HCT116 (cell line): ENCODE measurements around the gene VANGL2. TPM values are rescaled to one million over a fixed set of nuclear protein-coding genes. Genes with fewer than 3 reads are reported as not detected.

Source experiments
- ATAC-seq: fragments of 200-7000 bp; cut with Tn5 transposase; 2 replicates; pipeline ENCODE4 v1.9.1; 2020; ENCODE audit warnings: mild to moderate bottlenecking, moderate library complexity
- BruUV-seq: library from RNA; stranded (reverse); fragments of 400-500 nt; replicated peaks from 2 replicates; lab custom pipeline; 2021; lab: Mats Ljungman, UMichigan
- CTCF ChIA-PET: fragments of 300-600 bp; sonication (Branson Sonifier 250); formaldehyde crosslinking; loops from one replicate; lab custom pipeline; 2021; ENCODE audit warnings: antibody characterized with exemption; lab: Charles Lee
- POLR2A ChIA-PET: fragments of 300-600, 350-600 bp; sonication (Branson Sonifier 250); formaldehyde crosslinking; loops from one replicate; lab custom pipeline; 2021; ENCODE audit warnings: antibody characterized with exemption; lab: Charles Lee
- RAD21 ChIA-PET, 2 experiments: fragments of 300-600 bp; sonication (Branson Sonifier 250); formaldehyde crosslinking; loops; one replicate each; lab custom pipeline; 2023; ENCODE audit warnings: low total read pairs in 2 of 2; ENCODE audit not compliant: uncharacterized antibody in 2 of 2, unreplicated experiment in 2 of 2, low non-redundant PET in 1 of 2; lab: Charles Lee
- DNase-seq: peaks from one replicate; pipeline ENCODE4 v3.0.0-alpha.2; 2010; ENCODE audit warnings: low read depth, low spot score
- H2AFZ ChIP-seq: fragments of 200-600 bp; shearing (Covaris generic), sonication (generic); 2 replicates; pipeline ENCODE4 v1.6.1; 2017; ENCODE audit warnings: low read depth, mixed run types, mixed read lengths, antibody characterized with exemption, low read length; ENCODE audit not compliant: poor library complexity, severe bottlenecking
- H3K27ac ChIP-seq: 2 replicates; pipeline ENCODE4 v1.5.1; 2012; ENCODE audit warnings: low read depth, low read length
- H3K27me3 ChIP-seq: fragments of 200-600 bp; sonication (generic); 2 replicates; pipeline ENCODE4 v1.6.1; 2016; ENCODE audit warnings: mixed run types, low read length, mixed read lengths; ENCODE audit not compliant: insufficient read depth
- H3K36me3 ChIP-seq, 2 experiments: fragments of 200-500 bp in 1 of 2; fragments of 200-600 bp in 1 of 2; sonication (Bioruptor generic) in 1 of 2; sonication (generic) in 1 of 2; 2 replicates each; pipeline versions ENCODE4 v1.5.1 to v1.6.1; 2014 to 2016; ENCODE audit warnings: low read length in 2 of 2, inconsistent platforms in 1 of 2, mixed read lengths in 1 of 2, mixed run types in 1 of 2; ENCODE audit not compliant: insufficient read depth in 2 of 2, control insufficient read depth in 1 of 2
- H3K4me1 ChIP-seq, 2 experiments: fragments of 200-600 bp in 1 of 2; sonication (generic) in 1 of 2; 2 replicates each; pipeline versions ENCODE4 v1.5.1 to v1.6.1; 2012 to 2017; ENCODE audit warnings: low read length in 2 of 2, inconsistent platforms in 1 of 2, mild to moderate bottlenecking in 1 of 2, mixed read lengths in 1 of 2, mixed run types in 1 of 2, moderate library complexity in 1 of 2; ENCODE audit not compliant: insufficient read depth in 2 of 2, control insufficient read depth in 1 of 2
- H3K4me2 ChIP-seq: fragments of 200-600 bp; sonication (generic); 2 replicates; pipeline ENCODE4 v1.6.1; 2017; ENCODE audit warnings: mixed run types, low read length, mixed read lengths
- H3K4me3 ChIP-seq, 2 experiments: fragments of 200-600 bp in 1 of 2; sonication (generic) in 1 of 2; replicated peaks in 1 of 2; 2 replicates each; pipeline ENCODE4 v1.5.1; 2011 to 2016; ENCODE audit warnings: low read length in 2 of 2, control low read depth in 1 of 2, low read depth in 1 of 2, mild to moderate bottlenecking in 1 of 2, mixed read lengths in 1 of 2, mixed run types in 1 of 2
- H3K79me2 ChIP-seq: fragments of 200-600 bp; sonication (generic); 2 replicates; pipeline ENCODE4 v1.6.1; 2017; ENCODE audit warnings: mild to moderate bottlenecking, mixed run types, low read length, moderate library complexity, mixed read lengths; ENCODE audit not compliant: insufficient read depth
- H3K9ac ChIP-seq: fragments of 200-600 bp; sonication (generic); 2 replicates; pipeline ENCODE4 v1.6.1; 2016; ENCODE audit warnings: low read length, mixed read lengths
- H3K9me2 ChIP-seq: fragments of 200-600 bp; sonication (generic), shearing (Covaris generic); 2 replicates; pipeline ENCODE4 v1.6.1; 2017; ENCODE audit warnings: mixed run types, mild to moderate bottlenecking, moderate library complexity; ENCODE audit not compliant: insufficient read depth
- H3K9me3 ChIP-seq, 2 experiments: fragments of 200-500 bp in 1 of 2; fragments of 200-600 bp in 1 of 2; sonication (Bioruptor generic) in 1 of 2; sonication (generic) in 1 of 2; 2 replicates each; pipeline ENCODE4 v1.6.1; 2014 to 2017; ENCODE audit warnings: low read length in 2 of 2, mixed read lengths in 2 of 2, inconsistent platforms in 1 of 2, low read depth in 1 of 2, mild to moderate bottlenecking in 1 of 2, mixed run types in 1 of 2, moderate library complexity in 1 of 2; ENCODE audit not compliant: control insufficient read depth in 1 of 2, insufficient read depth in 1 of 2
- H4K20me1 ChIP-seq: fragments of 200-600 bp; sonication (generic), shearing (Covaris generic); 2 replicates; pipeline ENCODE4 v1.6.1; 2017; ENCODE audit warnings: mixed run types, mild to moderate bottlenecking, moderate library complexity; ENCODE audit not compliant: insufficient read depth
- CBX3 ChIP-seq: IDR thresholded peaks from 2 replicates; pipeline ENCODE4 v1.6.1; 2012; ENCODE audit warnings: low read depth
- EGR1 ChIP-seq: IDR thresholded peaks from 2 replicates; pipeline ENCODE4 v1.6.1; 2012; ENCODE audit warnings: low read depth
- ELF1 ChIP-seq: IDR thresholded peaks from 2 replicates; pipeline ENCODE4 v1.6.1; 2012; ENCODE audit warnings: low read depth, borderline replicate concordance
- EZH2 ChIP-seq: fragments of 200-600 bp; sonication (generic); IDR thresholded peaks from 2 replicates; pipeline ENCODE4 v1.6.1; 2017; ENCODE audit warnings: antibody characterized with exemption, mixed run types
- FOSL1 ChIP-seq: IDR thresholded peaks from 2 replicates; pipeline ENCODE4 v1.6.1; 2012; ENCODE audit warnings: low read depth
- JUND ChIP-seq: IDR thresholded peaks from 2 replicates; pipeline ENCODE4 v1.6.1; 2012
- POLR2A ChIP-seq: IDR thresholded peaks from 2 replicates; pipeline ENCODE4 v1.7.0; 2011; ENCODE audit warnings: borderline replicate concordance; ENCODE audit not compliant: insufficient read depth, insufficient read length; ENCODE audit errors: extremely low read depth
- POLR2AphosphoS5 ChIP-seq: IDR thresholded peaks from 2 replicates; pipeline ENCODE4 v1.6.1; 2011; ENCODE audit warnings: mild to moderate bottlenecking, low read depth, low read length, moderate library complexity
- RAD21 ChIP-seq: IDR thresholded peaks from 2 replicates; pipeline ENCODE4 v1.6.1; 2012; ENCODE audit warnings: low read depth, mild to moderate bottlenecking
- SIN3A ChIP-seq: IDR thresholded peaks from 2 replicates; pipeline ENCODE4 v1.6.1; 2012; ENCODE audit warnings: low read depth
- SRF ChIP-seq: IDR thresholded peaks from 2 replicates; pipeline ENCODE4 v1.6.1; 2012; ENCODE audit warnings: low read depth
- TCF7L2 ChIP-seq: IDR thresholded peaks from 2 replicates; pipeline ENCODE4 v1.7.0; 2011; ENCODE audit warnings: borderline replicate concordance, inconsistent platforms; ENCODE audit not compliant: insufficient read depth, insufficient read length; ENCODE audit errors: extremely low read depth
- YY1 ChIP-seq: IDR thresholded peaks from 2 replicates; pipeline ENCODE4 v1.6.1; 2011; ENCODE audit warnings: low read length, low read depth, moderate library complexity, mild to moderate bottlenecking; ENCODE audit not compliant: insufficient replicate concordance; ENCODE audit errors: extremely low read depth
- ZFX ChIP-seq: fragments of 450-650 bp; IDR thresholded peaks from 2 replicates; pipeline ENCODE4 v1.6.1; 2017
- ZNF274 ChIP-seq: fragments of 200-500 bp; sonication (Bioruptor generic); IDR thresholded peaks from 2 replicates; pipeline ENCODE4 v1.6.1; 2014; ENCODE audit warnings: mild to moderate bottlenecking, low read depth, low read length, inconsistent platforms
- intact Hi-C: fragments of 100-400 bp; cut with micrococcal nuclease; formaldehyde crosslinking; loops from 2 replicates; pipeline ENCODE4 v1.10.0; 2022
- total RNA-seq: library from RNA; stranded (reverse); gene quantifications from one replicate; pipeline ENCODE4 v1.2.1, GENCODE V29; 2021; ENCODE audit not compliant: unreplicated experiment
- TF ChIP-seq, protein P1 (sequence below): IDR thresholded peaks from 2 replicates; pipeline ENCODE4 v1.6.1; 2012
- TF ChIP-seq, protein P2 (sequence below), 3 experiments: fragments of 200-600 bp in 1 of 3; sonication (generic) in 1 of 3; IDR thresholded peaks in 2 of 3; conservative IDR thresholded peaks in 1 of 3; 2 replicates each; pipeline ENCODE4 v1.5.1; 2012 to 2017; ENCODE audit warnings: low read depth in 2 of 3, low read length in 2 of 3, antibody characterized with exemption in 1 of 3, borderline replicate concordance in 1 of 3, control low read depth in 1 of 3, mild to moderate bottlenecking in 1 of 3, mixed read lengths in 1 of 3, mixed run types in 1 of 3, moderate library complexity in 1 of 3; ENCODE audit not compliant: insufficient read depth in 1 of 3
- TF ChIP-seq, protein P3 (sequence below): IDR thresholded peaks from 2 replicates; pipeline ENCODE4 v1.6.1; 2011; ENCODE audit warnings: mild to moderate bottlenecking, low read length, moderate library complexity; ENCODE audit not compliant: insufficient replicate concordance; ENCODE audit errors: extremely low read depth
- TF ChIP-seq, protein P4 (sequence below): IDR thresholded peaks from 2 replicates; pipeline ENCODE4 v1.6.1; 2012; ENCODE audit warnings: low read depth
- TF ChIP-seq, protein P5 (sequence below): IDR thresholded peaks from 2 replicates; pipeline ENCODE4 v1.6.1; 2012

VANGL2 gene
- total RNA-seq, 1 experiment from 2014 or later = 1.1 TPM

DNA sequence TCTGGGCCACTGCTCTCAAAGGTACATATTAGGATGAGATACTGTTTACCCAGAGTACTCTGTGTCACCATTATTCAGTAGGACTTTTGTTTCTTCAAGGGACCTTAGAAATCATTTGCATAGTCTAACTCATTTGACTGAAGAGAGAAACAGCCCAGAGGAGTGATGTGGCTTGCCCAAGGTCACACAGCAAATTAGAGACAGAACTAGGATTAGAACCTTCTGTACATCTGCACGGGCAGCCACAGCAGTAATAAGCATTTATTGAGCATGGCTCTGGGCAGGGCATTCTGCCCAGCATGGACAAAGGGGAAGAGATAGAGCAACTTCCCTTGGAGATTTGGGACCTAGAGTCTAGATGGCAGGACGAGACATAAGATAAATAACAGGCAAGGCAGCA is 39.2 kb upstream of the VANGL2 start:
- ATAC-seq (no peak), DNase-seq (no peak)
- H3K9me2 ChIP-seq = no peaks in the 10 kb centered on the region
- H3K9me3 ChIP-seq = no peaks in the 10 kb centered on the region
- no TSS peak for BruUV-seq
- TF ChIP-seq ZFX (no peak), SIN3A (no peak), EZH2 (no peak), FOSL1 (no peak), ELF1 (no peak), TCF7L2 (no peak), EGR1 (no peak), RAD21 (no peak), SRF (no peak), JUND (no peak), POLR2AphosphoS5 (no peak), CBX3 (no peak), ZNF274 (no peak), YY1 (no peak), POLR2A (no peak)
- TF ChIP-seq, protein P1, sequence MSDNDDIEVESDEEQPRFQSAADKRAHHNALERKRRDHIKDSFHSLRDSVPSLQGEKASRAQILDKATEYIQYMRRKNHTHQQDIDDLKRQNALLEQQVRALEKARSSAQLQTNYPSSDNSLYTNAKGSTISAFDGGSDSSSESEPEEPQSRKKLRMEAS = no peak
- TF ChIP-seq, protein P2, sequence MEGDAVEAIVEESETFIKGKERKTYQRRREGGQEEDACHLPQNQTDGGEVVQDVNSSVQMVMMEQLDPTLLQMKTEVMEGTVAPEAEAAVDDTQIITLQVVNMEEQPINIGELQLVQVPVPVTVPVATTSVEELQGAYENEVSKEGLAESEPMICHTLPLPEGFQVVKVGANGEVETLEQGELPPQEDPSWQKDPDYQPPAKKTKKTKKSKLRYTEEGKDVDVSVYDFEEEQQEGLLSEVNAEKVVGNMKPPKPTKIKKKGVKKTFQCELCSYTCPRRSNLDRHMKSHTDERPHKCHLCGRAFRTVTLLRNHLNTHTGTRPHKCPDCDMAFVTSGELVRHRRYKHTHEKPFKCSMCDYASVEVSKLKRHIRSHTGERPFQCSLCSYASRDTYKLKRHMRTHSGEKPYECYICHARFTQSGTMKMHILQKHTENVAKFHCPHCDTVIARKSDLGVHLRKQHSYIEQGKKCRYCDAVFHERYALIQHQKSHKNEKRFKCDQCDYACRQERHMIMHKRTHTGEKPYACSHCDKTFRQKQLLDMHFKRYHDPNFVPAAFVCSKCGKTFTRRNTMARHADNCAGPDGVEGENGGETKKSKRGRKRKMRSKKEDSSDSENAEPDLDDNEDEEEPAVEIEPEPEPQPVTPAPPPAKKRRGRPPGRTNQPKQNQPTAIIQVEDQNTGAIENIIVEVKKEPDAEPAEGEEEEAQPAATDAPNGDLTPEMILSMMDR (IDR thresholded peaks at IDR 0.05 in 2 of 3, conservative IDR thresholded peaks at IDR 0.05 in 1 of 3; ENCODE audit: borderline replicate concordance in 1 of 3, insufficient read depth in 1 of 3, low read depth in 2 of 3, low read length in 2 of 3) = no peak
- TF ChIP-seq, protein P3, sequence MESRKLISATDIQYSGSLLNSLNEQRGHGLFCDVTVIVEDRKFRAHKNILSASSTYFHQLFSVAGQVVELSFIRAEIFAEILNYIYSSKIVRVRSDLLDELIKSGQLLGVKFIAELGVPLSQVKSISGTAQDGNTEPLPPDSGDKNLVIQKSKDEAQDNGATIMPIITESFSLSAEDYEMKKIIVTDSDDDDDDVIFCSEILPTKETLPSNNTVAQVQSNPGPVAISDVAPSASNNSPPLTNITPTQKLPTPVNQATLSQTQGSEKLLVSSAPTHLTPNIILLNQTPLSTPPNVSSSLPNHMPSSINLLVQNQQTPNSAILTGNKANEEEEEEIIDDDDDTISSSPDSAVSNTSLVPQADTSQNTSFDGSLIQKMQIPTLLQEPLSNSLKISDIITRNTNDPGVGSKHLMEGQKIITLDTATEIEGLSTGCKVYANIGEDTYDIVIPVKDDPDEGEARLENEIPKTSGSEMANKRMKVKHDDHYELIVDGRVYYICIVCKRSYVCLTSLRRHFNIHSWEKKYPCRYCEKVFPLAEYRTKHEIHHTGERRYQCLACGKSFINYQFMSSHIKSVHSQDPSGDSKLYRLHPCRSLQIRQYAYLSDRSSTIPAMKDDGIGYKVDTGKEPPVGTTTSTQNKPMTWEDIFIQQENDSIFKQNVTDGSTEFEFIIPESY = no peak
- TF ChIP-seq, protein P4, sequence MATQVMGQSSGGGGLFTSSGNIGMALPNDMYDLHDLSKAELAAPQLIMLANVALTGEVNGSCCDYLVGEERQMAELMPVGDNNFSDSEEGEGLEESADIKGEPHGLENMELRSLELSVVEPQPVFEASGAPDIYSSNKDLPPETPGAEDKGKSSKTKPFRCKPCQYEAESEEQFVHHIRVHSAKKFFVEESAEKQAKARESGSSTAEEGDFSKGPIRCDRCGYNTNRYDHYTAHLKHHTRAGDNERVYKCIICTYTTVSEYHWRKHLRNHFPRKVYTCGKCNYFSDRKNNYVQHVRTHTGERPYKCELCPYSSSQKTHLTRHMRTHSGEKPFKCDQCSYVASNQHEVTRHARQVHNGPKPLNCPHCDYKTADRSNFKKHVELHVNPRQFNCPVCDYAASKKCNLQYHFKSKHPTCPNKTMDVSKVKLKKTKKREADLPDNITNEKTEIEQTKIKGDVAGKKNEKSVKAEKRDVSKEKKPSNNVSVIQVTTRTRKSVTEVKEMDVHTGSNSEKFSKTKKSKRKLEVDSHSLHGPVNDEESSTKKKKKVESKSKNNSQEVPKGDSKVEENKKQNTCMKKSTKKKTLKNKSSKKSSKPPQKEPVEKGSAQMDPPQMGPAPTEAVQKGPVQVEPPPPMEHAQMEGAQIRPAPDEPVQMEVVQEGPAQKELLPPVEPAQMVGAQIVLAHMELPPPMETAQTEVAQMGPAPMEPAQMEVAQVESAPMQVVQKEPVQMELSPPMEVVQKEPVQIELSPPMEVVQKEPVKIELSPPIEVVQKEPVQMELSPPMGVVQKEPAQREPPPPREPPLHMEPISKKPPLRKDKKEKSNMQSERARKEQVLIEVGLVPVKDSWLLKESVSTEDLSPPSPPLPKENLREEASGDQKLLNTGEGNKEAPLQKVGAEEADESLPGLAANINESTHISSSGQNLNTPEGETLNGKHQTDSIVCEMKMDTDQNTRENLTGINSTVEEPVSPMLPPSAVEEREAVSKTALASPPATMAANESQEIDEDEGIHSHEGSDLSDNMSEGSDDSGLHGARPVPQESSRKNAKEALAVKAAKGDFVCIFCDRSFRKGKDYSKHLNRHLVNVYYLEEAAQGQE = no peak
- TF ChIP-seq, protein P5, sequence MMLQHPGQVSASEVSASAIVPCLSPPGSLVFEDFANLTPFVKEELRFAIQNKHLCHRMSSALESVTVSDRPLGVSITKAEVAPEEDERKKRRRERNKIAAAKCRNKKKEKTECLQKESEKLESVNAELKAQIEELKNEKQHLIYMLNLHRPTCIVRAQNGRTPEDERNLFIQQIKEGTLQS = no peak
- no peak overlapping the region for H3K4me3 ChIP-seq
- no peaks in the 10 kb centered on the region for H3K27me3 ChIP-seq
- POLR2A ChIA-PET = no interaction called here
- CTCF ChIA-PET = no interaction called here
- no peak overlapping the region for H2AFZ ChIP-seq
- RAD21 ChIA-PET = no interaction called here
- no peaks in the 10 kb centered on the region for H3K4me1 ChIP-seq
- no peak overlapping the region for H3K27ac ChIP-seq
- H4K20me1 ChIP-seq = no peaks in the 10 kb centered on the region
- intact Hi-C loops = no loop called here
- H3K9ac ChIP-seq = no peak overlapping the region
- H3K4me2 ChIP-seq = no peak overlapping the region
- peaks cover 0 to 9% of the 10 kb centered on the region in 2 experiments; a peak in 3 of 4 replicates for H3K36me3 ChIP-seq
- no peaks in the 10 kb centered on the region for H3K79me2 ChIP-seq
